HTR-8/SVneo (cell line): ENCODE measurements around the gene PLCXD1.
"Not testable (repeated sequence)": the region's sequence is repeated elsewhere in the genome, so short reads cannot be mapped to it uniquely, and the experiment has no call there.

ENCODE experiments used
- DNase-seq: peaks from one replicate; pipeline ENCODE4 v3.0.0; 2011; ENCODE audit warnings: low spot score, mixed read lengths; ENCODE audit not compliant: insufficient read length
- FAIRE-seq: peaks from 2 replicates; lab custom pipeline; 2011; peaks lifted over from hg19 to GRCh38; lab: Jason Lieb, UNC

The PLCXD1 gene

GRCh38 chrX:261919-262352 lies 19.2 kb upstream of the PLCXD1 start:
- no peak for DNase-seq
- FAIRE-seq = peak; percentile 9

- FAIRE-seq = no peak
Observed at GRCh38 chrX:262381-262909, 18.7 kb upstream of the PLCXD1 start.

DNA sequence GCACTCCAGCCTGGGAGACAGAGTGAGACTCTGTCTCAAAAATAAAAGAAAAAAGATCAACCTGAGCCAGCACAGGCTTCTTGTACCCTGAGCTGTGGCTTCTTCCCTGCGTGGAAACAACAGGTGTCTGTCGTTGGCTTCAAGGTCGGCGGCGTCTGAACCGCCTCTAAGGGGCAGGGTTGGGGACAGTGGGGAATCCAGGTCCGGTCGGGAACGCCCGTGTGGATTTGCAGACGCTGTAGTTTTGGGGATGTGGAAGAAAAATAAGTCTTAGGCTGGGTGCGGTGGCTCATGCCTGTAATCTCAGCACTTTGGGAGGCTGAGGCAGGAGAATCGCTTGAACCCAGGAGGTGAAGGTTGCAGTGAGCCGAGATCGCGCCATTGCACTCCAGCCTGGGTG lies 17.2 kb upstream of the PLCXD1 start:
- not testable (repeated sequence) for FAIRE-seq, DNase-seq

More at GRCh38 chrX:262381-262909, 18.7 kb upstream of the PLCXD1 start:
- DNase-seq = no peak

DNA sequence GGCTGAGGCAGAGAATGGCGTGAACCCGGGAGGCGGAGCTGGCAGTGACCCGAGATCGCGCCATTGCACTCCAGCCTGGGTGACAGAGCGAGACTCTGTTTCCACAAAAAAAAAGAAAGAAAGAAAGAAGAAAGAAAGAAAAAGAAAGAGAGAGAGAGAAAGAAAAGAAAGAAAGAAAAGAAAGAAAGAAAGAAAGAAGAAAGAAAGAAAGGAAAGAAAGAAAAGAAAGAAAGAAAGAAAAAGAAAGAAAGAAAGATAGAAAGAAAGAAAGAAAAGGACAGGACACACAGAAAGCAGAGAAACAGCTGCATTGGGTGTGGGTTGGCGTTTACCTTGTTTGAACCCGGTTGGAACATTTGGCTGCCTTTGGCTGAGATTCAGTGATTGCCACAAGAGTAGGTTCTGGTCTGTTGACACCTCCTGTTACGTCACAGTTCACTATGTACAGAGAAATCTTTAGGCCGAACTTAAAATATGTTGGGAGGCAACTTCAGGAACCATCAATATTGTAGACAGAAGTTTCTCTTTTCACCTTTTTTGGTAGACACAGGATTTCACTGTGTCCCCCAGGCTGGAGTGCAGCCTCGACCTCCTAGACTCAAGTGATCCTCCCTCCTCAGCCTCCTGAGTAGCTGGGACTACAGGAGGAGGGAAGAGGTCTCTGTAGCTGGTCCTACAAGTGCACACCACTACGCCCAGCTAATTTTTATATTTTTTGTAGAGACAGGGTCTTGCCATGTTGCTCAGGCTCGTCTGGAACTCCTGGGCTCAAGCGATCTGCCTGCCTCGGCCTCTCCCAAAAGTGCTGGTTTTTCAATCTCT lies 16.3 kb upstream of the PLCXD1 start:
- FAIRE-seq = no peak
- no peak for DNase-seq

- FAIRE-seq (no peak), DNase-seq (no peak)
Observed at GRCh38 chrX:265502-265901, 15.7 kb upstream of the PLCXD1 start.

DNA sequence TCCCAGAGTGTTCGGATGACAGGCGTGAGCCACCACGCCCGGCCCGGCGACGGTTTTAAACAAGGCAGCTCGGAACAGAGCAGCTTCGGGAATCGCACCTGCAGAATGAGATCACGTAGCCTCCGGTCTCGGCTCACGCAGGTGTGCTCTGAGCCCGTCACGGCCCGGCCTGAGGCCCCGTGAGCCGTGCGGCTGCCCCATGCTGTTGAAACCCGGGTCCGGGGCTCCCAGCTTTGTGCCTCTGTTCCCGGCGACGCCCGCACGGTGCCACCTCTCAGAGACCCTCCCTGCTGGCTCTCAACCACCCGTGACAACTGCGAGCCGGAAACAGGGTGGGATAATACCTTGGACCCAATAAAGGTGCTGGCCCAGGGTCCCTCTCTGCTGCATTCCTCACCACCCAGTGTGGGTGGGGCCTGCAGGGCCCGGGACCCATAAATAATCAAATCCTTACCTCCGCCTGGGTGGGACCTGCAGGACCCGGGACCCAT lies 13.4 kb upstream of the PLCXD1 start:
- DNase-seq (no peak), FAIRE-seq (no peak)

DNA sequence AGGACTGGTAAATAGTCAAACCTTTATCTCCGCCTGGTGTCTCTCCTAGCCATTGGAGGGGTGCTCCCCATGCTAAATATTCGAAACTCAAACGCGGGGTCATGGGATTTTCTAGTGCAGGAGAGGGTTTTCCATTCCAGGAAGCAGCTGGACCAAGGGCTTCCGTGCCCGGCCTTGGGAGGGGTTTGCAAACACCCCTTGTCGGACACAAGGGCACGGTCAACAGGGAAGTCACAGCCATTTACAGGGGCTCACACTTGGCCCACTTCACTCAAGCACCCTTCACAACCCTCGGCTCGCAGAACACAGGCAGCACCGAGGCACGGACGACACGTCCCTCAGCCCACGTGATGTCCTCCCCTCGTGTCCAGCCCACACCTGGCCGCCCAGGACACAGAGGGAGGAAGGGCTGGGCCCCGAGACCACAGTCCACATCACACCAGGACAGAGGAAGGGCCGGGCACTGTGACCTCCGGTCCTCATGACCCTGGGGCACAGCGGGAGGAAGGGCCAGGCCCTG lies 10.3 kb upstream of the PLCXD1 start:
- DNase-seq (no peak), FAIRE-seq (no peak)

GRCh38 chrX:274904-275475 lies 6.2 kb upstream of the PLCXD1 start:
- DNase-seq (no peak), FAIRE-seq (no peak)

- FAIRE-seq = no peak
- DNase-seq = no peak
Observed at GRCh38 chrX:275476-275966, 5.7 kb upstream of the PLCXD1 start.

- FAIRE-seq (no peak), DNase-seq (no peak)
Observed at GRCh38 chrX:275967-276580, 5.1 kb upstream of the PLCXD1 start.

DNA sequence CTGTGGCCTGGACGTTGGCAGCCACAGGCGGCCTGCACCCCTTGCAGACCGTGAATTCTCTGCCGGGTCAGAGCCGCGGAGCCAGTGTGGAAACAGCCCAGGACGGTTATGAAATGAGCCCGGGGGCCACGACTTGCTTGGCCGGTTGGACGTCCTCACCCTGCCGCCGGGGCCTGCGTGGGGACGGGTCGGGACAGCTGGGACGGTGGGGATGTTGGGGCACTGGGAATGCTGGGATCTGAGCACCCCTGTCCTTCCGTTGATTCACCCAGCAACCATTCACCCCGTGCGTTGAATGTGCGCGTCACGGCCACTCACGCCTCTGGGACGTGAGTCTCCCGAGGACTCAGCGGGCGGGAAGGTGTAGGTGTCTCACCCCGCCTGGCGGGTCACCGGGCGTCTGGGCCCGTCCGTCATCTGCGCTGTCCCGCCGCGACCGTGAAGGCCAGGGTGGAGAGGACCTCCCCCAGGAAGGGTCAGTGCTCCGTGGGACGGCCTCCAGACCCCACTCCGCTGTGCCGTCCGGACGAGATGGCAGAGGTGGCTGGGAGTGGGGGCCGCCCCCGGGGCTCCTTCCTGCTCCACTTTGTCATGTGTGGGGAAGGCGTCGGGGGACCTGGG lies 4.5 kb upstream of the PLCXD1 start:
- DNase-seq = no peak
- peak; percentile 26 for FAIRE-seq

GRCh38 chrX:279757-280604 lies 1.2 kb upstream of the PLCXD1 start:
- peak; percentile 91 for FAIRE-seq

DNA sequence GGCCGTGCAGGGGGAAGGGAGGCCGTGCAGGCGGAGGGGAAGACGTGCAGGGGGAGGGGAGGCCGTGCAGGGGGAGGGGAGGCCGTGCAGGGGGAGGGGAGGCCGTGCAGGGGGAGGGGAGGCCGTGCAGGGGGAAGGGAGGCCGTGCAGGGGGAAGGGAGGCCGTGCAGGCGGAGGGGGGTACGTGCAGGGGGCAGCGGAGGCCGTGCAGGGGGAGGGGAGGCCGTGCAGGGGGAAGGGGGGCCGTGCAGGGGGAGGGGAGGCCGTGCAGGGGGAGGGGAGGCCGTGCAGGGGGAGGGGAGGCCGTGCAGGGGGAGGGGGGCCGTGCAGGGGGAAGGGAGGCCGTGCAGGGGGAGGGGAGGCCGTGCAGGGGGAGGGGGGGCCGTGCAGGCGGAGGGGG lies 459 bp upstream of the PLCXD1 start:
- not testable (repeated sequence) for DNase-seq, FAIRE-seq

More at GRCh38 chrX:279757-280604, 1.2 kb upstream of the PLCXD1 start:
- DNase-seq = not testable (repeated sequence)

DNA sequence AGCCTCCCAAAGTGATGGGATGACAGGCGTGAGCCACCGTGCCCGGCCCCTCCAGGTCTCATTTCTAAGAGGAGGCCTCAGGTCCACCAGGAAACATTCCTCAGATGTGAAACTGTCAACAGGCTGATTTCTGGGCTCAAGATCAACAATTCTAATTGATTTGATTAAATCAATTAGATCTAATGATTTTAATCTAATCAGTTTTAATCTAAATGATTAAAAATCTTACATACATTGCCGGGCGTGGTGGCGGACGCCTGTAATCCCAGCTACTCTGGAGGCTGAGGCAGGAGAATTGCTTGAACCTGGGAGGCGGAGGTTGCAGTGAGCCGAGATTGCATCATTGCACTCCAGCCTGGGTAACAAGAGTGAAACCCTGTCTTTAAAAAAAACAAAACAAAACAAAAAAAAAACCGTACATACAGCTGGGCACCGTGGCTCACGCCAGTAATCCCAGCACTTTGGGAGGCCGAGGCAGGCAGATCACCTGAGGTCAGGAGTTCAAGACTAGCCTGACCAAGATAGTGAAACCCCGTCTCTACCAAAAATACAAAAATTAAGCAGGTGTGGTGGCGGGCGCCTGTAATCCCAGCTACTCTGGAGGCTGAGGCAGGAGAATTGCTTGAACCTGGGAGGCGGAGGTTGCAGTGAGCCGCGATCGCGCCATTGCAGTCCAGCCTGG lies 960 bp downstream of the PLCXD1 start:
- DNase-seq, FAIRE-seq: not testable (repeated sequence)

GRCh38 chrX:283115-283845 lies 2.1 kb downstream of the PLCXD1 start:
- DNase-seq = peak; percentile 96
- peak; percentile 95 for FAIRE-seq

DNA sequence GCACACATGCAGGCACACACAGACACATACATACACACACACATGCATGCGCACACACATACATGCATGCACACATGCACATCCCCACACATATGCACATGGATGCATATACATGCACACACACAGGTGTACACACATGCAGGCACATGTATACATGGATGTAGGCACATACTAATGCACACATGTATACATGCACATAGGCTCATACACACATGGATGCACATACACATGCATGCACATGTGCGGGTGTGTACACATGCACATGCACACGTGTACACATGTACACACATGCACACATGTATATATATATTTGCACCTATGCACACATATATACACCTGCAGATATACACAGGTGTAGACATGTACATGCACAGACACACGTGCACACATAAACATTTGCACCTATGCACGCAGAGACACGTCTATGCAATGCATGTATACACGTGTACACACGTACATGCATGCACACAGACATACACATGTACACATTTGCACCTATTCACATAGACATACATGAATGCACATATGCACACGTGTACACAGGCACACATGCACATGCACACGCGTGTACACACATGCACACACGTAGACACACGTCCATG lies 4.0 kb downstream of the PLCXD1 start:
- FAIRE-seq (peak; percentile 96), DNase-seq (no peak)

GRCh38 chrX:287670-288069 lies 6.5 kb downstream of the PLCXD1 start:
- FAIRE-seq (no peak), DNase-seq (no peak)
